Measurements from ENCODE around the gene B3GNT8. TPM values are rescaled to one million over a fixed set of nuclear protein-coding genes. Genes with fewer than 3 reads are reported as not detected.

Gene B3GNT8
- total and polyA plus RNA-seq, 9 of the 15 experiments (the other 6 are each of a cell fraction or from before 2014, with no cell fraction given), result 0.11 to 2.9 (median 0.65) TPM; not detected in 2

GRCh38 chr19:41427647-41428480 lies 690 bp upstream of the B3GNT8 start (continued):
- TF ChIP-seq ZNF318 (IDR thresholded peaks at IDR 0.05; ENCODE audit: borderline replicate concordance in 1 of 2, low read depth in 1 of 2), result no peak
- TF ChIP-seq ZNF23 (CRISPR knock-in tag; IDR thresholded peaks at IDR 0.05), result no peak
- no peak for TF ChIP-seq PTTG1 (tag; IDR thresholded peaks at IDR 0.05; ENCODE audit: low read depth)
- no peak for TF ChIP-seq ETS2 (tag; IDR thresholded peaks at IDR 0.05; ENCODE audit: borderline replicate concordance, poor library complexity, severe bottlenecking)
- TF ChIP-seq PHB (CRISPR knock-in tag; IDR thresholded peaks at IDR 0.05), result no peak
- TF ChIP-seq SAFB (IDR thresholded peaks at IDR 0.05; ENCODE audit: borderline replicate concordance, low read depth, low read length), result no peak
- peak; percentile 19; the same call in 1 of the 2 replicates for TF ChIP-seq ZBTB9 (CRISPR knock-in tag; IDR thresholded peaks at IDR 0.05)
- no peak for TF ChIP-seq ZNF274 (IDR thresholded peaks at IDR 0.05; ENCODE audit: borderline replicate concordance, low read depth, low read length)
- TF ChIP-seq CEBPZ (IDR thresholded peaks at IDR 0.05; ENCODE audit: borderline replicate concordance, low read depth, low read length), result no peak
- peak; percentile 73 for TF ChIP-seq NCOA1 (IDR thresholded peaks at IDR 0.05; ENCODE audit: low read depth)
- TF ChIP-seq ZBTB7A (IDR thresholded peaks at IDR 0.05; ENCODE audit: borderline replicate concordance, control insufficient read depth, low read depth, low read length), result no peak
- TF ChIP-seq NEUROD1 (IDR thresholded peaks at IDR 0.05; ENCODE audit: borderline replicate concordance, low read depth, low read length, partially characterized antibody), result no peak
- TF ChIP-seq PTRF (tag; IDR thresholded peaks at IDR 0.05), result no peak

All from K562 (cell line).